CD4-positive, alpha-beta T cell treated with Interleukin-17A for 1 hour (primary cell): ENCODE measurements around the gene ONECUT1.
A peak's percentile ranks its signal among the peaks of the same experiment; 100 is the strongest.
"Not testable (repeated sequence)": the region's sequence is repeated elsewhere in the genome, so short reads cannot be mapped to it uniquely, and the experiment has no call there.

Source experiments
- DNase-seq: peaks from one replicate; pipeline ENCODE4 v3.0.0-alpha.2; 2020

ONECUT1 gene

DNA sequence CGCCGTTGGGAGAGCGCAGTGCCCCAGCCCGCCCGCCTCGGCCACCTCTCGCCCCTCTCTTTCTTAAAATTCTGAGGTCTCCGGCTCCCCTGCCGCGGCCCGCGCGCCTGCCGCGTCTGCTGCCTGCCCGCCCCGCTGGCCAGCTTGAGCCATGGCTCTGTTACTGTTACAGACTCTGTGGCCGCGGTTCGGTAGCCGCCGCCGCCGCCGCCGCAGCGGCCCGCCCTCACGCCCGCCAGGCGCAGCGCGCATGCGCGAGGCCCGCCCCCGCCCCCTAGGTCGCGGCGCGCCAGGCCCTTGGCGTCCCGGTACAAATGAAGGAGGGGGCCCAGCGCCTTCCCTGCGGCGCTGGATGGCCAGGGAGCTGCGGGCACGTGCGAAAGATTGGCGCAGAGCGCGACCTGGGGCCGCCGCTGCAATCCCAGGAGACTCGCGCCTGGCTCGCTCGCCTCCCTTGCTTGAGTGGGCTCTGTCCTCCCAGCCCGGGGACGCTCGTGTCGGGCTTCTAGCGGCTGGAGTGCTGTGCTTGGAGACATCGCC is at the start of gene ONECUT1:
Gene ONECUT1, minus strand, starts transcription at position 168 of the 540 bp plus-strand sequence. CDS start 452 bp downstream, outside the sequence.
- peak; percentile 40 for DNase-seq

DNA sequence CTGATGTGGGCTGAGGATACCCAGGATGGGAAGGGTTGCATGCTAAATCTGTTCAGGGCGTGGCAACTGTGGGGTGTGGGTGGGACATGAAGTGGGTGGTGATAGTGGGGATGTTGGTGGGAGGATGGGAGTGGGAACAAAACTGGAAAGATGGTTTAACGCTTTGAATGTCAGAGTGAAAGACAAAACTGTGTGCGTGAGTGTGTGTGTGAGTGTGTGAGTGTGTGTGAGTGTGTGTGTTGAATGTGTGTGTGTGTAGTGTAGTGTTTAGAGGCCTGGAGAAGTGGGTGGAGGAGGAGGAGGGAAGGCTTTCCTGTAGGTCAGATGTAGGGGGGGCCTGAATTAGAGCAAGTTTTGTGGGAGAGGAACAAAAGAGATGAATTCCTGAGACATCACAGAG is 44.2 kb upstream of the ONECUT1 start:
- DNase-seq = no peak

GRCh38 chr15:52824169-52824942 is 34.2 kb upstream of the ONECUT1 start:
- DNase-seq = not testable (repeated sequence)

DNA sequence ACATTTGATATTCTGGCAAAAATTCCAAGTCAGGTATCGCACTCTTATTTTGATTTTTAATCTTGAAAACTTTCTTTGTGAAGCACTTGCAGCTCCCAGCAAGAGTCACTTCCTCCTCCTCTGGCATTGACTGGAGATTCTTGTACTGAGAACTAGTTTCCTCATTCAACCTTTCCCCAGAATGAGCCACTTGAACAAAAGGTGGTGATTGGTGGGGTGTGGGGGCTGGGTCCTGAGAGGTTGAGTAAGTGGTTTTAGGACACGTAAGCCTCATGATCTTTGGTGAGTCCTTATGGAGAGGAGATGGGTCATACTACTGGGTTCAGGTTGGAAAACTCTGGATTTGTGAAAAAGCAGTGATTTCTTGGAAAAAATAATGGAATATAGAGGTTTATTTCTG is 32.3 kb upstream of the ONECUT1 start:
- no peak for DNase-seq

DNA sequence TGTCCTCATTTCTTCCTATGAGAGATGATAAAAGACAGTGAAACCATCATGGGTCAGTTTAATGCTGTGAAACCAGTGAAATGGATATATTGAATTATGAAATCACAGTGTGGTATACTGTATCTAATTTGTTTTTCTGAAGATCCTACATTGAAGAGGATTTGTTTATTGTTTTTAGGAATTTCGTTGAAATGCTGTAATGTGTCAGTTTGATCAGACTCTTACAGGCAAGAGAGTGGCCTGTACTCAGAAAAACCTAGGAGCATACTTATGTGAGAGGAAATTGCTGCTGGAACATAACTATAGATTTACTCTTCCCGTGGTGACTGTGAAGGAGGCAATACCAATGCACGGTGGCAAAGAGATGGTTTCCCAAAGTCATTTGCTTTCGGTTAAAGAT is 29.1 kb upstream of the ONECUT1 start:
- DNase-seq = no peak

DNA sequence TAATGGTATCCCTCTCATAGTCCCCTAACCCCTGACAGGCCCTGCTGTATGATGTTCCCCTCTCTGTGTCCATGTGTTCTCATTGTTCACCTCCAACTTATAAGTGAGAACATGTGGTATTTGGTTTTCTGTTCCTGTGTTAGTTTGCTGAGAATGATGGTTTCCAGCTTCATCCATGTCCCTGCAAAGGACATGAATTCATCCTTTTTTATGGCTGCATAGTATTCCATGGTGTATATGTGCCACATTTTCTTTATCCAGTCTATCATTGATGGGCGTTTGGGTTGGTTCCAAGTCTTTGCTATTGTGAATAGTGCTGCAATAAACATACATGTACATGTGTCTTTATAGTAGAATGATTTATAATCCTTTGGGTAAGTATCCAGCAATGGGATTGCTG is 25.8 kb upstream of the ONECUT1 start:
- not testable (repeated sequence) for DNase-seq

GRCh38 chr15:52808996-52809395 is 18.9 kb upstream of the ONECUT1 start:
- no peak for DNase-seq

DNA sequence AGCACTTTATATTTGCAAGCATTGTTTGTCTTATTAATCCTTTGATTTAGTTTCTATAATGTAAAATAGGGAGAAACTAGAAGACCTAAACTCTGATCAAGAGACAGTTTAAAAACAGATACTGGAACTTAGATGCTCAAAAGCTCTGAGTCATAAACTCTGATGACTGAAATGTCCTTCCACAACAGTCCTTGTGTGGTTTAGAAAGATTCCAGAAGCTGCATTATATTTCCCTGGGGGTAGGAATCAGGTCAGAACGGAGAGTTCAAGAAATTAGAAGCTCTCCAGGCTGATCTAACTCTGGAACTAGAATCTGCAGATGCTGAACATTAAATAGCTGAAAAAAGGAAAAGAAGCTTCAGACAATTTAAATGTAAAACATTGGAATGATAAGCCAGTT is 18.3 kb upstream of the ONECUT1 start:
- DNase-seq = no peak

DNA sequence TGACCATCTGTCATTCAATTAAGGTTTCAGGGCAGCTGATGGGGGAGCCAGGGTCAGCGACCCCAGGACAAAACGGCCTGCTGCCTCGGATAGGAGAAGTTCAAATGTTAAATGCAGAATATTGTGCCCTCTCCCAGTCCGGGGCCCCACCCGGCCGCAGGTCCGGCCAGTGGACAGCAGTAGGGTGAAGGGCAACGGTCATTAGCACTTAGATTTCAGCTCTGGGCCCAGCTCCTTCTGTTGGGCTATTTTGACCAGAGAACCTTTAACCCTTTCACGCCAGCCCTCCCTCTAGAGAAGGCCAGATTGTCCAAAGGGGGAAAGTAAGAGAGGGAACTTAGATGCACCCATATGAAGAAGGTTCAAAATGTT is 16.1 kb upstream of the ONECUT1 start:
- DNase-seq = no peak

GRCh38 chr15:52805351-52806283 is 15.5 kb upstream of the ONECUT1 start:
- DNase-seq = no peak

DNA sequence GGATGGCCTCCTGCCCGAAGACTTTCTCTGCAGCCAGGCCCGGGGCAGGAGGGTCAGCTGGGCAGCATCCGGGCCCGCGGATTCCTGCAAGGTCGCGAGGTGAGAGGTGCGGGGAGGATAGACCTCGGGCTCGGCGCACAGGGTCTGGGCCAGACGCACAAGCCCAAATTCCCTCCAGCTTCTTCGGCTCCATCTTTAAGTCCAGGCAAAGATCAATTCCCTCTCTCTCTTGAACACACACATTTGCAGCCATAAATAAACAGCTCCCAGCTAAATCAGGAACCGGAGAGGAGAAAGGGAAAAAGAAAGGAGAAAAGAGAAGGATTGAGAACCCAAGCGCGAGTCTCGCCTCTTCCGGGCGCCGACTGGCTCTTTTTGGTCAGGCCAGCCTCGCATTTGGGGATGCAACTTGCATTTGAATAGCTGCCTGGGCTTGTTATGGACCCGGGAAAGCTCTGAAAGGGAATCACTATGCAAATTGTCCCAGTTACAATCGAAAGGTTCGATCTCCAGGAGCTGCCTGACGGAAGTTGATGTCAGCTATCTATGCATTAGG is 14.5 kb upstream of the ONECUT1 start:
- no peak for DNase-seq

- DNase-seq = no peak
Measured at GRCh38 chr15:52803467-52804306, 13.6 kb upstream of the ONECUT1 start.

GRCh38 chr15:52803108-52803466 is 13.0 kb upstream of the ONECUT1 start:
- DNase-seq = no peak

- no peak for DNase-seq
Measured at GRCh38 chr15:52802110-52802509, 12.0 kb upstream of the ONECUT1 start.

DNA sequence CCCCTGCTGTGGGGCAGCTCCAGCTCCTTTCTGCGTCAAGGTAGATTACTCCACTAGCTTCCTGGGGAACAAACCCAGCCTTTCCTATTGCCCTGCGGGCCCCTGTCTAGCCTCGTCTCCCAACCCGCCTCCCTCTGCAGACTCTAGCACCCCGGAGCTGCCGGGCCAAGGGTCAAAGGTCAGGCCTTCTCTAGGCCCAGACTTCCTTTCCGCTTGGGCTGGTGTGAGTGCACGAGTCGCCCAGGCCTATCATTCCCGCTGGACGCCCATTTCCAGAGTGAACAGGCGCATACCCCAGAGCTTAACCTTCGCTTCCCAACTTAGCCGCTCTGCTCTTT is 11.6 kb upstream of the ONECUT1 start:
- no peak for DNase-seq

GRCh38 chr15:52800828-52801747 is 11.0 kb upstream of the ONECUT1 start:
- no peak for DNase-seq

- no peak for DNase-seq
Measured at GRCh38 chr15:52799145-52799811, 9.1 kb upstream of the ONECUT1 start.

- DNase-seq = no peak
Measured at GRCh38 chr15:52798529-52799101, 8.5 kb upstream of the ONECUT1 start.

GRCh38 chr15:52797625-52798501 is 7.7 kb upstream of the ONECUT1 start:
- no peak for DNase-seq
